ENCODE measurements around the gene HOMEZ. TPM values are rescaled to one million over a fixed set of nuclear protein-coding genes. Genes with fewer than 3 reads are reported as not detected.
A peak's percentile ranks its signal among the peaks of the same experiment; 100 is the strongest.

The HOMEZ gene
- polyA plus RNA-seq, 1 of the 3 experiments (the other 2 are of a cell fraction) = 7.7 TPM

- H3K9ac ChIP-seq = peak overlapping the region; percentile 74
These were observed 16.0 kb upstream of the HOMEZ start for GRCh38 chr14:23301969-23302289.

More at GRCh38 chr14:23301969-23302289, 16.0 kb upstream of the HOMEZ start:
- Histone ChIP-seq H4K20me1 (ENCODE audit: insufficient read depth) (no peaks in the 10 kb centered on the region), H2AFZ (ENCODE audit: low read depth) (peak overlapping the region; percentile 89), H3F3A (replicated peaks; ENCODE audit: insufficient read depth) (peaks cover 27% of the 10 kb centered on the region), H3K27me3 (ENCODE audit: insufficient read depth) (no peaks in the 10 kb centered on the region), H3K9me3 (no peaks in the 10 kb centered on the region), H3K9me2 (no peaks in the 10 kb centered on the region), H3K27ac (ENCODE audit: low read depth in 2 of 2, low read length in 1 of 2) (peak overlapping the region; percentile 88 to 93), H3K4me2 (peak overlapping the region; percentile 97), H3K4me3 (ENCODE audit: low read depth in 2 of 2, low read length in 1 of 2) (peak overlapping the region; percentile 69 to 91), H3K4me1 (ENCODE audit: control insufficient read depth in 1 of 2, insufficient read depth in 2 of 2, low read depth in 1 of 2, low read length in 1 of 2) (peaks cover 14 to 18% of the 10 kb centered on the region in 2 experiments; a peak in 3 of 4 replicates), H3K36me3 (replicated peaks in 1 of 2; ENCODE audit: control insufficient read depth in 1 of 2, insufficient read depth in 2 of 2, low read length in 1 of 2) (peaks cover 0 to 3% of the 10 kb centered on the region in 2 experiments), H3K79me2 (ENCODE audit: insufficient read depth) (peaks cover 13% of the 10 kb centered on the region)
- no CpG with 5 or more reads among the region's 25 CpGs for WGBS (ENCODE audit: low lambda C conversion rate)
- no peak for TF ChIP-seq EZH2phosphoT487 (IDR thresholded peaks at IDR 0.05; ENCODE audit: borderline replicate concordance, low read depth)
- no peak for TF ChIP-seq IRF3 (IDR thresholded peaks at IDR 0.05; ENCODE audit: low read depth, low read length)
- 0 out of 2 replicates have a peak, but pooled peaks have one; percentile 51 for TF ChIP-seq FOXM1 (IDR thresholded peaks at IDR 0.05; ENCODE audit: low read depth)
- no peak for TF ChIP-seq JUND (IDR thresholded peaks at IDR 0.05)
- 0 out of 2 replicates have a peak, but pooled peaks have one; percentile 1 for TF ChIP-seq PBX3 (IDR thresholded peaks at IDR 0.05)
- 0 out of 2 replicates have a peak, but pooled peaks have one; percentile 51 for TF ChIP-seq YY1 (IDR thresholded peaks at IDR 0.05; ENCODE audit: low read depth)
- 0 out of 2 replicates have a peak, but pooled peaks have one; percentile 29 for TF ChIP-seq ELF1 (IDR thresholded peaks at IDR 0.05)
- peak; percentile 28; the same call in 1 of the 2 replicates for TF ChIP-seq USF1 (IDR thresholded peaks at IDR 0.05; ENCODE audit: borderline replicate concordance, low read depth)
- peak; percentile 74 for TF ChIP-seq POLR2AphosphoS5 (IDR thresholded peaks at IDR 0.05; ENCODE audit: low read depth, low read length)
- no peak for TF ChIP-seq FOSL2 (IDR thresholded peaks at IDR 0.05; ENCODE audit: borderline replicate concordance, low read depth)
- TF ChIP-seq ZBTB33 (IDR thresholded peaks at IDR 0.05; ENCODE audit: borderline replicate concordance, low read depth) = no peak
- TF ChIP-seq MAX (IDR thresholded peaks at IDR 0.05; ENCODE audit: low read depth) = peak; percentile 75; the same call in 1 of the 2 replicates
- peak; percentile 4 for TF ChIP-seq CHD2 (IDR thresholded peaks at IDR 0.05; ENCODE audit: low read length, partially characterized antibody)
- TF ChIP-seq RAD21 (IDR thresholded peaks at IDR 0.05; ENCODE audit: low read length) = no peak
- TF ChIP-seq TCF12 (IDR thresholded peaks at IDR 0.05) = peak; percentile 15; the same call in 1 of the 2 replicates
- no peak for TF ChIP-seq CTCF (IDR thresholded peaks at IDR 0.05)
- TF ChIP-seq SIN3A (IDR thresholded peaks at IDR 0.05; ENCODE audit: borderline replicate concordance, low read depth, low read length) = 0 out of 2 replicates have a peak, but pooled peaks have one; percentile 24
- ChIA-PET POLR2A (interaction anchor here (0.7 to 1.6 kb wide), 5 partner anchors 9 to 207 kb away, joined by 3 to 7 read pairs (median 4); partner anchors contain the start of genes ACIN1, C14orf119 and PABPN1), CTCF (interaction anchor here (0.9 to 4.7 kb wide), 16 partner anchors 9 to 290 kb away, joined by 3 to 26 read pairs (median 7); partner anchors contain the start of genes HOMEZ and PABPN1)
- DNase-seq = no peak
